ENCODE measurements around the gene MSH5. TPM values are rescaled to one million over a fixed set of nuclear protein-coding genes. Genes with fewer than 3 reads are reported as not detected.

The MSH5 gene
- total and polyA plus RNA-seq, 4 donors, result 5.9 to 15.1 (median 7.0) TPM; not detected in 1

DNA sequence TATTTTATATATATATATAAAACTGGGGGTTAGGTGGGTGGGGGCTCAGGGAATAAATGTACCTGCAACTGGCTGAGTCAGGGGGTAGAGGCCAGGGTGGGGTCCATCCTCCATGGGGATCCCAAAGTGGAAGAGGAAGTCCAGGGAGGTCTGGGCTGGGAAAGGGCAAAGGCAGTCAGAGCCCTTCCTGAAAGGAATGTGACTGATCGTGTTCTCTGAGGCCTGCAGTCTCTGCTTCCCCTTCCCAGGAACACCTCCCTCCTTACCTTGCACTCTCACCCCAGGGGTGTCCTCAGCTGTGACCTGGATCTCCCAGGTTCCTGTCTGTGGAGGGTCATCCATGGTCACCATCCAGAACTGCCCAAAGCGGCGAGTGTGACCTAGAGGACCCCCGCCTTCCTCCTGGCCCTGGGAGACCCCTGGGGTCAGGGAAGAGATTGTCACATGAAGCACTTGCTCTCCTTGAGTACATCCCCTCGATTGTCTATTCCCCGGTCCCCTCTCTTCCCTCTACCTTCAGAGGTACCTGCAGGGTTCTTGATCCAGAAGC, 27.4 kb downstream of the MSH5 start:
- Histone ChIP-seq H3K4me3 (ENCODE audit: low read length in 2 of 2) (no peak overlapping the region), H3K36me3 (ENCODE audit: control insufficient read depth in 1 of 2, insufficient read depth in 2 of 2, low read length in 1 of 2) (no peaks in the 10 kb centered on the region), H3K27me3 (ENCODE audit: control insufficient read depth in 1 of 2, insufficient read depth in 2 of 2, low read length in 1 of 2) (no peaks in the 10 kb centered on the region), H3K27ac (ENCODE audit: low read depth in 1 of 2, low read length in 2 of 2) (no peak overlapping the region), H3K4me1 (ENCODE audit: control insufficient read depth in 1 of 2, insufficient read depth in 2 of 2, low read length in 2 of 2) (no peaks in the 10 kb centered on the region), H3K9me3 (ENCODE audit: control insufficient read depth, low read length) (no peaks in the 10 kb centered on the region)
- intact Hi-C loops (cut with DNase I), result no loop called here
- ATAC-seq (ENCODE audit: low FRiP score) (no peak), DNase-seq (no peak)
- 82 to 84% methylated on average over 6 of the region's 6 CpGs for WGBS, 2 donors

DNA sequence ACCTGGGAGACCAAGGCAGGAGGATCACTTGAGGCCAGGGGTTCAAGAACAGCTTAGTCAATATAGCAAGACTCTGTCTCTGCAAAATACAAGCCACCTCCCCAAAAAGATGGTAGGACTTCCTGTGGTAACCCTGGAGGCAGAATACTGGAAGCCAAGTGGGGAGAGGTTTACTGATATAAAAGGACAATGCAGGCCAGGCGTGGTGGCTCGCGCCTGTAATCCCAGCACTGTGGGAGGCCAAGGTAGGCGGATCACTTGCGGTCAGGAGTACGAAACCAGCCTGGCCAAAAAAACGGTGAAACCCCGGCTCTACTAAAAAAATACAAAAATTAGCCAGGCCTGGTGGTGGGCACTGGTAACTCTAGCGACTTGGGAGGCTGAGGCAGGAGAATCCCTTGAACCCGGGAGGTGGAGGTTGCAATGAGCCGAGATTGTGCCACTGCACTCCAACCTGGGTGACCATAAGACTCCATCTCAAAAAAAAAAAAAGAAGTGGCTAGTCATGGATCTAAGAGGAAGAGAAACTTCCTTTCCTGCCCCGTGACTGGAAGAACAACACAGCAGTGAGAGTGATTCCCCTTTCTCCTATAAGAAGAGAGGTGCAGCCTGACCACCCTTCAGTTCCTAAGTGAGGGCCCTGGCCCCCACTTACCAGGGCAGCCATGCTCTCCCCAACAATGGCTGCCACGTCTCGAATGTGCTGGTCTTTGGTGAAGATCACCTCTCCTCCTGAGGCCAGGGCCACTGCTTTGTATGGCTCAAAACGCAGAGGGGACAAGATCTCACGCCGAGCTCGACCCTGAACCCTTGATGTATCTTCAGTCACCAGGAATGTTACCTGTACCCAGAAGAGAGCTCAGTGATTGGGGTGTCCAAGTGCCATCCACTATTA, 28.8 kb downstream of the MSH5 start:
- Histone ChIP-seq H3K27ac (ENCODE audit: low read depth in 1 of 2, low read length in 2 of 2) (no peak overlapping the region), H3K4me3 (ENCODE audit: low read length in 2 of 2) (no peak overlapping the region), H3K9me3 (ENCODE audit: control insufficient read depth, low read length) (no peaks in the 10 kb centered on the region), H3K36me3 (ENCODE audit: control insufficient read depth in 1 of 2, insufficient read depth in 2 of 2, low read length in 1 of 2) (no peaks in the 10 kb centered on the region), H3K27me3 (ENCODE audit: control insufficient read depth in 1 of 2, insufficient read depth in 2 of 2, low read length in 1 of 2) (no peaks in the 10 kb centered on the region), H3K4me1 (ENCODE audit: control insufficient read depth in 1 of 2, insufficient read depth in 2 of 2, low read length in 2 of 2) (no peaks in the 10 kb centered on the region)
- ATAC-seq (ENCODE audit: low FRiP score), result no peak
- no peak for DNase-seq
- 89 to 92% methylated on average over 18 of the region's 18 CpGs for whole genome bisulfite sequencing, 2 donors
- intact Hi-C loops (cut with DNase I), result no loop called here

DNA sequence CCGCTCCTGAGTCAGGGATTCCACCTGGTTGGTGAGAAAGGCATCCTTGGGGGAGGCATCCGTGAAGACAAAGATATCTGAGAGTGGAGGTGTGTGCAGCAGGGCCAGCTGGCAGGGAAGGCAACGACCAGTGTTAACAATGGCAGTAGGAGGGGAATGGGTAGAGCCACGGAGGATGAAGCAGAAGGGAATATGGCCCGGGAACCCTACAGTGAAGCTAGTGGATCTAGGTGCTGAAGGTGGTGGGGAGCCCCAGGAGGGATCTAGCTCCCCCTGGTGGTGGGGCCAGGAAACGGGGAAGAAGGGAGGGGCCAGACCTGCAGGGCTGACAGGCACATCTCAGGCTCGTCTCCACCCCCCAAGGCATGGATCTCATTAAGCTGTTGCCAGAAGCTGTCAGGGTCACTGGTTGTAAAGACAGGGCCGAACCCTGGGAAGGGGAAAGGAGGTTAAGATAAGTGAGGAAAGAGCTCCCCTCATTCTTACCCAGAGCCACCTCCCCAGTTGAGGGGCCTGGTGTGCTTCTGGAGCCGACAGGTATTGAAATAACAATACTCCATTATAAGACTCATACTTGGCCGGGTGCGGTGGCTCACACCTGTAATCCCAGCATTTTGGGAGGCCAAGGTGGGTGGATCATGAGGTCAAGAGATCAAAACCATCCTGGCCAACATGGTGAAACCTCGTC, 30.0 kb downstream of the MSH5 start:
- H3K27ac ChIP-seq (ENCODE audit: low read depth in 1 of 2, low read length in 2 of 2), result no peak overlapping the region
- intact Hi-C loops (cut with DNase I), result loop anchor here in 1 of 2 donors (5.0 kb wide), 1 partner anchor 88 kb away; the partner anchor contains the start of gene LY6G5C
- no peaks in the 10 kb centered on the region for H3K4me1 ChIP-seq (ENCODE audit: control insufficient read depth in 1 of 2, insufficient read depth in 2 of 2, low read length in 2 of 2)
- no peaks in the 10 kb centered on the region for H3K27me3 ChIP-seq (ENCODE audit: control insufficient read depth in 1 of 2, insufficient read depth in 2 of 2, low read length in 1 of 2)
- ATAC-seq (ENCODE audit: low FRiP score), result no peak
- H3K4me3 ChIP-seq (ENCODE audit: low read length in 2 of 2), result no peak overlapping the region
- WGBS, 2 donors, result 62 to 71% methylated on average over 12 of the region's 12 CpGs
- H3K36me3 ChIP-seq (ENCODE audit: control insufficient read depth in 1 of 2, insufficient read depth in 2 of 2, low read length in 1 of 2), result no peaks in the 10 kb centered on the region
- H3K9me3 ChIP-seq (ENCODE audit: control insufficient read depth, low read length), result no peaks in the 10 kb centered on the region
- DNase-seq, result peak; percentile 79 to 85

DNA sequence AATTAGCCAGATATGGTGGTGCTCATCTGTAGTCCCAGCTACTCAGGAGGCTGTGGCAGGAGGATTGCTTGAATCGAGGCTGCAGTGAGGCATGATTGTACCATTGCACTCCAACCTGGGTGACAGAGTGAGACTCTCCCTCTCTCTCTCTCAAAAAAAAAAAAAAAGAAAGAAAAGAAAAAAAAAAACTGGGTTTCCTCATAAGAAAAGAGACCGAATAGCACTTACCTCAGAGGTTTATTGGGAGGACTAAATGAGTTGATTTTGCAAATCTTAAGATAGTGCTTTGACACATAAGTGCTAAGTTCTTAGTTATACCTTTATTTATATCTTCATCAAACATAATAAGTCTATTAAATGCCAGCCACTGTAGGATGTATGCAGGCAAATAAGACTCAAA, 31.1 kb downstream of the MSH5 start:
- H3K27me3 ChIP-seq (ENCODE audit: control insufficient read depth in 1 of 2, insufficient read depth in 2 of 2, low read length in 1 of 2), result no peaks in the 10 kb centered on the region
- H3K4me1 ChIP-seq (ENCODE audit: control insufficient read depth in 1 of 2, insufficient read depth in 2 of 2, low read length in 2 of 2), result no peaks in the 10 kb centered on the region
- no peak for ATAC-seq (ENCODE audit: low FRiP score)
- no peak overlapping the region for H3K27ac ChIP-seq (ENCODE audit: low read depth in 1 of 2, low read length in 2 of 2)
- intact Hi-C loops (cut with DNase I), result loop anchor here in 1 of 2 donors (5.0 kb wide), 1 partner anchor 89 kb away; the partner anchor contains the start of gene LY6G5C
- no peaks in the 10 kb centered on the region for H3K9me3 ChIP-seq (ENCODE audit: control insufficient read depth, low read length)
- no peak overlapping the region for H3K4me3 ChIP-seq (ENCODE audit: low read length in 2 of 2)
- DNase-seq, result no peak
- WGBS, 2 donors, result 84 to 94% methylated on average over 2 of the region's 2 CpGs
- no peaks in the 10 kb centered on the region for H3K36me3 ChIP-seq (ENCODE audit: control insufficient read depth in 1 of 2, insufficient read depth in 2 of 2, low read length in 1 of 2)

DNA sequence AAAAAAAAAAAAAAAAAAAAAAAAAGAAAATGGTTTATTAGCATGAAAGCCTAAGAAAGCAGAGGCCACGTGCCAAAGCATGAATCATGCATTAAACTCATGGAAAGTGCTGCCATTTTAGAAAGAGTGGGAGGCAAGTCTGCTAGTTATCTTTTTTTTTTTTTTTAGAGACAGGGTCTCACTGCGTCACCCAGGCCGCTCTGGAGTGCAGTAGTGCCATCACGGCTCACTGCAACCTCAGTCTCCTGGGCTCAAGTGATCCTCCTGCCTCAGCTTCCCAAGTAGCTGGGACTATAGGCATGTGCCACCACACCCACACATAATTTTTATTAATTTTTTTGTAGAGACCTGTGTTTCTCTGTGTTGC, 32.2 kb downstream of the MSH5 start:
- Histone ChIP-seq H3K27ac (ENCODE audit: low read depth in 1 of 2, low read length in 2 of 2) (no peak overlapping the region), H3K27me3 (ENCODE audit: control insufficient read depth in 1 of 2, insufficient read depth in 2 of 2, low read length in 1 of 2) (no peaks in the 10 kb centered on the region), H3K36me3 (ENCODE audit: control insufficient read depth in 1 of 2, insufficient read depth in 2 of 2, low read length in 1 of 2) (no peaks in the 10 kb centered on the region), H3K4me1 (ENCODE audit: control insufficient read depth in 1 of 2, insufficient read depth in 2 of 2, low read length in 2 of 2) (no peaks in the 10 kb centered on the region), H3K4me3 (ENCODE audit: low read length in 2 of 2) (no peak overlapping the region), H3K9me3 (ENCODE audit: control insufficient read depth, low read length) (no peaks in the 10 kb centered on the region)
- 40 to 52% methylated on average over 4 of the region's 4 CpGs for WGBS, 2 donors
- intact Hi-C loops (cut with DNase I), result loop anchor here in 1 of 2 donors (5.0 kb wide), 1 partner anchor 90 kb away; the partner anchor contains the start of gene LY6G5C
- DNase-seq, result no peak
- ATAC-seq (ENCODE audit: low FRiP score), result no peak

DNA sequence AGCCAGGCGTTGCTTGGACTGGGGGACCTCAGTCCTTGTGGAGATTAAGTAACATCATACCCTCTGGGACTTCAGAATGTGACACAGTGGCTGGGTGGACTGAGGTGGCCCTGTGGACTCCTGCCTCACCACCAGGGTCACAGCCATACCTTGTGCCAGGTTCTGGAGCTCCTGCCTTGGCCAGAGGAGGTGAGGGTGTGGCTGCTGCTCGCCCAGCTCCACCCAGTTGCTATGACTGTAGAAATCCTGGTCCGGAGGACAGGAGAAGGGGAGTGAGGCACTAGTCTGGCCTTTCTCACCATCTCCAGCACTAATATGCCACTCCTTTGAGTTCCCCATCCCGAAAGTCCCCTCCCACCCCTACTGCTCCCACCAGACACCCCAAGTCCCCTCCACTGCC, 35.4 kb downstream of the MSH5 start:
- no peak overlapping the region for H3K4me3 ChIP-seq (ENCODE audit: low read length in 2 of 2)
- DNase-seq, result no peak
- WGBS, 2 donors, result 88 to 90% methylated on average over 4 of the region's 4 CpGs
- intact Hi-C loops (cut with DNase I), result no loop called here
- H3K27me3 ChIP-seq (ENCODE audit: control insufficient read depth in 1 of 2, insufficient read depth in 2 of 2, low read length in 1 of 2), result no peaks in the 10 kb centered on the region
- no peaks in the 10 kb centered on the region for H3K9me3 ChIP-seq (ENCODE audit: control insufficient read depth, low read length)
- no peak for ATAC-seq (ENCODE audit: low FRiP score)
- no peaks in the 10 kb centered on the region for H3K36me3 ChIP-seq (ENCODE audit: control insufficient read depth in 1 of 2, insufficient read depth in 2 of 2, low read length in 1 of 2)
- H3K4me1 ChIP-seq (ENCODE audit: control insufficient read depth in 1 of 2, insufficient read depth in 2 of 2, low read length in 2 of 2), result no peaks in the 10 kb centered on the region
- H3K27ac ChIP-seq (ENCODE audit: low read depth in 1 of 2, low read length in 2 of 2), result no peak overlapping the region

DNA sequence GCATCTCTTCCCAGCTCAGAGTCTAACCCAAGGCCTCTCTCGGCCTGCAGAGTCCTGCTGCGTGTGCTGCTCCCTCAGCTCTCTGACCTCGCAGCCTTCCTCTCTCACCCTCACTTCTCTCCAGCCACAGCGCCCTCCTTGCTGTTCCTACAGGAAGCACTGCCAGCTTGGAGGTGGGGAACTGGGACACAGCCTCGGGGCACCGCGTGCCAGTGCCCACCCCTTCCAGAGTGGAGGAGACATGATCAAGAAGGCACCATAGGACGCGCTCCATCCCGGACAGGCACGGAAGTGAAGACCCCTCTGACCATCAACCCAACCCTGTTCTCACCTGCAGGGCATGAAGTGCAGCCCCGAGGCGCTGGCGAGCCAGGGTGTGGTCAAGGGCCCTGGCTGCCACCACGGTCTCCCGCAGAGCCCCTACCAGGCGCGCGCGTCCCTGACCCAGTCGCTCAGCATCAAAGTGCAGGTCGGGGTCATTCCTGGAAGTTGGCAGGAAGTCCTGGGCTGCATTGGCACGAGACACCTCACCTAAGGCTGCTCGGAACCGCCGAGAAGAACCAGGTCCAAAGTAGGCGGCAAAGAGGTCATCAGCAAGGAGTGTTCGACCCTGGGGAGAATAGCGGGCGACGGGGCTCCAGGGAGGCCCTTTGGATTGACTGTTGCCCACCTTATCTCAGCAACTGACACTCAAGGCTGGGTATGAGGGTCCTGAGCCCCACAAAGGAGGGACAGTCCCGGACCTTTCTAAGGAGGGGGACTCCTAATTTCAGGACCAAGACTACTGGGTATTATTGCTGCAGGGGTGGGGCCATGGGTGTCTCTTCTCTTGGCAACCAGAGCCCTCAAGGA, 36.1 kb downstream of the MSH5 start:
- intact Hi-C loops (cut with DNase I), result no loop called here
- no peaks in the 10 kb centered on the region for H3K9me3 ChIP-seq (ENCODE audit: control insufficient read depth, low read length)
- H3K36me3 ChIP-seq (ENCODE audit: control insufficient read depth in 1 of 2, insufficient read depth in 2 of 2, low read length in 1 of 2), result peaks cover 0 to 1% of the 10 kb centered on the region in 2 donors
- DNase-seq (no peak), ATAC-seq (ENCODE audit: low FRiP score) (no peak)
- no peak overlapping the region for H3K27ac ChIP-seq (ENCODE audit: low read depth in 1 of 2, low read length in 2 of 2)
- no peaks in the 10 kb centered on the region for H3K4me1 ChIP-seq (ENCODE audit: control insufficient read depth in 1 of 2, insufficient read depth in 2 of 2, low read length in 2 of 2)
- no peaks in the 10 kb centered on the region for H3K27me3 ChIP-seq (ENCODE audit: control insufficient read depth in 1 of 2, insufficient read depth in 2 of 2, low read length in 1 of 2)
- WGBS, 2 donors, result 90% methylated on average over 32 of the region's 32 CpGs
- H3K4me3 ChIP-seq (ENCODE audit: low read length in 2 of 2), result no peak overlapping the region

DNA sequence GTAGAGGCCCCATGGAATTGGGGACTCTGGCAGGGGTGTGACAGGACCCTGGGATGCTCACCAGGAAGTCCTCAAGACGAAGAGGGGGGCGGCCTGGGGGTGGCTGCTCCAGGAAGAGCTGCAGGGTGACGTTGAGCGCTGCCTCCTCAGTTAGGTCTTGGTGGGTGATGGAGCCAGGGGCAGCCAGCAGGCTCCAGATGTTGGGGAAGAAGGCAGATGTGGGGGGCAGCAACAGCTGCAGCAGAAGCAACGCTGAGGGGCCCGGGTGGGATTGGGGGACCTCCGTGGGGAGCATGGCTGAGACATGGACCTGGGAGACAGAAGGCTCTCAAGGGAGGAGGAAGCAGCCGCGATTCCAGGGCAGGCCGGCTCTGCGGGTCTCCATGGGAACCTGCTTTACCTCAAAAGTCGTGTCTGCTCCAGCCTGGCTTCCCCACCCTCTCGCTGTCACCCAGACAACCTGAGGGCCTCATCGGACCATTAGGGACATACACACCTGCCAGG, 36.7 kb downstream of the MSH5 start:
- Histone ChIP-seq H3K4me3 (ENCODE audit: low read length in 2 of 2) (no peak overlapping the region), H3K4me1 (ENCODE audit: control insufficient read depth in 1 of 2, insufficient read depth in 2 of 2, low read length in 2 of 2) (no peaks in the 10 kb centered on the region), H3K9me3 (ENCODE audit: control insufficient read depth, low read length) (no peaks in the 10 kb centered on the region), H3K27ac (ENCODE audit: low read depth in 1 of 2, low read length in 2 of 2) (no peak overlapping the region), H3K36me3 (ENCODE audit: control insufficient read depth in 1 of 2, insufficient read depth in 2 of 2, low read length in 1 of 2) (peaks cover 0 to 2% of the 10 kb centered on the region in 2 donors), H3K27me3 (ENCODE audit: control insufficient read depth in 1 of 2, insufficient read depth in 2 of 2, low read length in 1 of 2) (no peaks in the 10 kb centered on the region)
- ATAC-seq (ENCODE audit: low FRiP score), result no peak
- DNase-seq, result no peak
- intact Hi-C loops (cut with DNase I), result no loop called here
- WGBS, 2 donors, result 48 to 54% methylated on average over 13 to 14 of the region's 14 CpGs
